ENCODE data around the gene FBXO42. TPM values are rescaled to one million over a fixed set of nuclear protein-coding genes. Genes with fewer than 3 reads are reported as not detected.

Gene FBXO42
- total and polyA plus RNA-seq, 9 of the 15 experiments (the other 6 are each of a cell fraction or from before 2014, with no cell fraction given) = 7.2 to 24.8 (median 17.4) TPM

GRCh38 chr1:16243936-16244649 is 108.2 kb downstream of the FBXO42 start (continued):
- TF ChIP-seq ZNF407 (IDR thresholded peaks at IDR 0.05; ENCODE audit: low read depth) (no peak), RBBP5 (IDR thresholded peaks at IDR 0.05; ENCODE audit: borderline replicate concordance, insufficient read depth, low read length, poor library complexity, severe bottlenecking) (no peak), ESRRA (IDR thresholded peaks at IDR 0.05; ENCODE audit: borderline replicate concordance, low read depth) (0 out of 2 replicates have a peak, but pooled peaks have one; percentile 10), ARID3B (CRISPR knock-in tag; IDR thresholded peaks at IDR 0.05; ENCODE audit: borderline replicate concordance) (no peak), ZNF395 (CRISPR knock-in tag; IDR thresholded peaks at IDR 0.05) (no peak), CGGBP1 (CRISPR knock-in tag; IDR thresholded peaks at IDR 0.05) (no peak), CREB3L1 (IDR thresholded peaks at IDR 0.05; ENCODE audit: borderline replicate concordance, low read depth) (no peak), ZFP91 (CRISPR knock-in tag; IDR thresholded peaks at IDR 0.05) (peak; percentile 33; the same call in 1 of the 2 replicates), FOS (IDR thresholded peaks at IDR 0.05; ENCODE audit: extremely low read depth, insufficient read length) (no peak), LARP7 (IDR thresholded peaks at IDR 0.05) (no peak), BRD9 (IDR thresholded peaks at IDR 0.05; ENCODE audit: low read depth, partially characterized antibody) (peak; percentile 30)

All from K562 (cell line).